SH-SY5Y (cell line): ENCODE data around the gene KDM3A.

Source experiments
- GATA2 ChIP-seq: IDR thresholded peaks from 2 replicates; pipeline ENCODE4 v1.6.1; 2011; ENCODE audit warnings: mild to moderate bottlenecking, low read depth, low read length
- GATA3 ChIP-seq: IDR thresholded peaks from 2 replicates; pipeline ENCODE4 v1.6.1; 2011; ENCODE audit warnings: low read depth, mild to moderate bottlenecking, low read length, moderate library complexity

- no peak for TF ChIP-seq GATA2
- TF ChIP-seq GATA3: no peak
These were observed 36.2 kb downstream of the KDM3A start for GRCh38 chr2:86477349-86477748.
